GM19397 (cell line): ENCODE measurements around the gene TPGS1.
A peak's percentile ranks its signal among the peaks of the same experiment; 100 is the strongest.
"Not testable (repeated sequence)": the region's sequence is repeated elsewhere in the genome, so short reads cannot be mapped to it uniquely, and the experiment has no call there.

ENCODE experiments used
- ATAC-seq: cut with Tn5 transposase; IDR thresholded peaks from one replicate; pipeline ENCODE4 v1.9.1; 2021; ENCODE audit warnings: mild to moderate bottlenecking, moderate library complexity; ENCODE audit not compliant: unreplicated experiment

TPGS1 gene

GRCh38 chr19:475360-475759 lies 31.9 kb upstream of the TPGS1 start:
- ATAC-seq = no peak

GRCh38 chr19:478236-478903 lies 28.9 kb upstream of the TPGS1 start:
- ATAC-seq = no peak

- no peak for ATAC-seq
These were observed 28.3 kb upstream of the TPGS1 start for GRCh38 chr19:478976-479375.

GRCh38 chr19:480016-480855 lies 27.1 kb upstream of the TPGS1 start:
- no peak for ATAC-seq

GRCh38 chr19:481100-481499 lies 26.2 kb upstream of the TPGS1 start:
- ATAC-seq = not testable (repeated sequence)

GRCh38 chr19:482186-483041 lies 24.9 kb upstream of the TPGS1 start:
- ATAC-seq = no peak

- no peak for ATAC-seq
These were observed 23.8 kb upstream of the TPGS1 start for GRCh38 chr19:483332-484072.

- ATAC-seq = no peak
These were observed 22.8 kb upstream of the TPGS1 start for GRCh38 chr19:484494-484893.

- ATAC-seq = no peak
These were observed 22.2 kb upstream of the TPGS1 start for GRCh38 chr19:485077-485476.

GRCh38 chr19:485583-486236 lies 21.6 kb upstream of the TPGS1 start:
- no peak for ATAC-seq

- ATAC-seq = peak; percentile 88
These were observed 18.5 kb upstream of the TPGS1 start for GRCh38 chr19:488505-489417.

GRCh38 chr19:489418-490196 lies 17.7 kb upstream of the TPGS1 start:
- ATAC-seq = peak; percentile 5

- no peak for ATAC-seq
These were observed 16.1 kb upstream of the TPGS1 start for GRCh38 chr19:491146-491741.

GRCh38 chr19:492091-492531 lies 15.2 kb upstream of the TPGS1 start:
- no peak for ATAC-seq

GRCh38 chr19:493391-494170 lies 13.7 kb upstream of the TPGS1 start:
- ATAC-seq = no peak

GRCh38 chr19:494171-495080 lies 12.9 kb upstream of the TPGS1 start:
- no peak for ATAC-seq
